GM21381 (cell line): Measurements from ENCODE around the gene CNTNAP2.
"Not testable (repeated sequence)": the region's sequence is repeated elsewhere in the genome, so short reads cannot be mapped to it uniquely, and the experiment has no call there.

ENCODE experiments used
- ATAC-seq: cut with Tn5 transposase; IDR thresholded peaks from one replicate; pipeline ENCODE4 v1.9.1; 2021; ENCODE audit warnings: mild to moderate bottlenecking, moderate library complexity; ENCODE audit not compliant: unreplicated experiment

CNTNAP2 gene

GRCh38 chr7:148037044-148037443 lies 1920.4 kb downstream of the CNTNAP2 start:
- ATAC-seq: no peak

GRCh38 chr7:148041156-148041555 lies 1924.6 kb downstream of the CNTNAP2 start:
- no peak for ATAC-seq

- no peak for ATAC-seq
Measured at GRCh38 chr7:148042935-148043631, 1926.5 kb downstream of the CNTNAP2 start.

- ATAC-seq: no peak
Measured at GRCh38 chr7:148044173-148044572, 1927.6 kb downstream of the CNTNAP2 start.

GRCh38 chr7:148045521-148045920 lies 1928.9 kb downstream of the CNTNAP2 start:
- no peak for ATAC-seq

- ATAC-seq: no peak
Measured at GRCh38 chr7:148049068-148049467, 1932.5 kb downstream of the CNTNAP2 start.

- no peak for ATAC-seq
Measured at GRCh38 chr7:148050492-148051158, 1934.0 kb downstream of the CNTNAP2 start.

- no peak for ATAC-seq
Measured at GRCh38 chr7:148056406-148056805, 1939.8 kb downstream of the CNTNAP2 start.

- no peak for ATAC-seq
Measured at GRCh38 chr7:148058092-148058491, 1941.5 kb downstream of the CNTNAP2 start.

GRCh38 chr7:148058753-148059152 lies 1942.2 kb downstream of the CNTNAP2 start:
- ATAC-seq: no peak

- peak; percentile 90 for ATAC-seq
Measured at GRCh38 chr7:148060724-148061123, 1944.1 kb downstream of the CNTNAP2 start.

- ATAC-seq: not testable (repeated sequence)
Measured at GRCh38 chr7:148078111-148078510, 1961.5 kb downstream of the CNTNAP2 start.

GRCh38 chr7:148079206-148080080 lies 1962.8 kb downstream of the CNTNAP2 start:
- ATAC-seq: no peak

GRCh38 chr7:148083448-148083847 lies 1966.8 kb downstream of the CNTNAP2 start:
- ATAC-seq: no peak

- peak; percentile 68 for ATAC-seq
Measured at GRCh38 chr7:148084138-148084537, 1967.5 kb downstream of the CNTNAP2 start.

- no peak for ATAC-seq
Measured at GRCh38 chr7:148091882-148092281, 1975.3 kb downstream of the CNTNAP2 start.

GRCh38 chr7:148093375-148094166 lies 1977.0 kb downstream of the CNTNAP2 start:
- ATAC-seq: no peak

- ATAC-seq: no peak
Measured at GRCh38 chr7:148095066-148095465, 1978.5 kb downstream of the CNTNAP2 start.

- ATAC-seq: no peak
Measured at GRCh38 chr7:148104136-148104716, 1987.6 kb downstream of the CNTNAP2 start.

- no peak for ATAC-seq
Measured at GRCh38 chr7:148104924-148105323, 1988.3 kb downstream of the CNTNAP2 start.
